ENCODE measurements around the gene PGAP3.
"Not testable (repeated sequence)": the region's sequence is repeated elsewhere in the genome, so short reads cannot be mapped to it uniquely, and the experiment has no call there.

PGAP3 gene

DNA sequence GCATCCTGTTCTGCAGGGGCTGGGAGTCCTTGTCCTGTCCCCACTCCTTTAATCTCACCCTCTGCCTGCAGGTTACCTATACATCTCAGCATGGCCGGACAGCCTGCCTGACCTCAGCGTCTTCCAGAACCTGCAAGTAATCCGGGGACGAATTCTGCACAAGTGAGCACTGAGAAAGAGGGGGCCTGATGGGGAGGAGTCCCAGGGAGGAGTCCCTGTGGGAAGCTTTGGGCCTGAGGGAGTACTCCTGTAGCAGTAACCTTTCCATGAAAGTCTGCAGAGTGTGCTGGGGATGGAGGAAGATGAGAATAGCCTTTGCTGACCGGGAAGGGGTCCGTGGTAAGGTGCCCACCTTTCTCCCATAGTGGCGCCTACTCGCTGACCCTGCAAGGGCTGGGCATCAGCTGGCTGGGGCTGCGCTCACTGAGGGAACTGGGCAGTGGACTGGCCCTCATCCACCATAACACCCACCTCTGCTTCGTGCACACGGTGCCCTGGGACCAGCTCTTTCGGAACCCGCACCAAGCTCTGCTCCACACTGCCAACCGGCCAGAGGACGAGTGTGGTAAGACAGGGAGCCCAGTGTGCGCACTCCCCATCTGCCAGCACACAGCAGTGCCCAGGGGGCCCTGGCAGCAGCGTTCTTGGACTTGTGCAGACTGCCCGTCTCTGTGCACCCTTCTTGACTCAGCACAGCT is 27.7 kb upstream of the PGAP3 start:
- no peak for DNase-seq

DNA sequence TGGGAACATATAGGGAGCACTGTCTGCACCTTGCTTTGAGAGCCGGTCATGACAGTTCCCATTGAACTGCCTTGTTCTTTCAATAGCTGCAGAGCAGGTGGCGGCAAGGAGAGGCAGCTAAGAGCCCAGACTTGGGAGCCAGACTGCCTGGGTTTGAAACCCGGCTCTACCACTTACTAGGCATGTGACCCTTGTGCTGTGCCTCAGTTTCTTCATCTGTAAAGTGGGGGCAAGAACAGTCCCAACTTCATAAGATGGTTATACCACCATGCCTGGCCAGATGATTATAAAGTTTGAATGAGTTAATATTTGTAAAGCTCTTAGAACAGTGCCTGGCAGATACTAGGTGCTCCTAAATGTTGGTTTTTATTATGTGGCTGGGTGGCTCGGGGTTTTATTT is 26.4 kb upstream of the PGAP3 start:
- DNase-seq: no peak

DNA sequence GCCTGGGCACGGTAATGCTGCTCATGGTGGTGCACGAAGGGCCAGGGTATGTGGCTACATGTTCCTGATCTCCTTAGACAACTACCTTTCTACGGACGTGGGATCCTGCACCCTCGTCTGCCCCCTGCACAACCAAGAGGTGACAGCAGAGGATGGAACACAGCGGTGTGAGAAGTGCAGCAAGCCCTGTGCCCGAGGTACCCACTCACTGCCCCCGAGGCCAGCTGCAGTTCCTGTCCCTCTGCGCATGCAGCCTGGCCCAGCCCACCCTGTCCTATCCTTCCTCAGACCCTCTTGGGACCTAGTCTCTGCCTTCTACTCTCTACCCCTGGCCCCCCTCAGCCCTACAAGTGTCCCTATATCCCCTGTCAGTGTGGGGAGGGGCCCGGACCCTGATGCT is 24.0 kb upstream of the PGAP3 start:
- no peak for DNase-seq

- not testable (repeated sequence) for DNase-seq
Observed at GRCh38 chr17:39711071-39711470, 23.2 kb upstream of the PGAP3 start.

DNA sequence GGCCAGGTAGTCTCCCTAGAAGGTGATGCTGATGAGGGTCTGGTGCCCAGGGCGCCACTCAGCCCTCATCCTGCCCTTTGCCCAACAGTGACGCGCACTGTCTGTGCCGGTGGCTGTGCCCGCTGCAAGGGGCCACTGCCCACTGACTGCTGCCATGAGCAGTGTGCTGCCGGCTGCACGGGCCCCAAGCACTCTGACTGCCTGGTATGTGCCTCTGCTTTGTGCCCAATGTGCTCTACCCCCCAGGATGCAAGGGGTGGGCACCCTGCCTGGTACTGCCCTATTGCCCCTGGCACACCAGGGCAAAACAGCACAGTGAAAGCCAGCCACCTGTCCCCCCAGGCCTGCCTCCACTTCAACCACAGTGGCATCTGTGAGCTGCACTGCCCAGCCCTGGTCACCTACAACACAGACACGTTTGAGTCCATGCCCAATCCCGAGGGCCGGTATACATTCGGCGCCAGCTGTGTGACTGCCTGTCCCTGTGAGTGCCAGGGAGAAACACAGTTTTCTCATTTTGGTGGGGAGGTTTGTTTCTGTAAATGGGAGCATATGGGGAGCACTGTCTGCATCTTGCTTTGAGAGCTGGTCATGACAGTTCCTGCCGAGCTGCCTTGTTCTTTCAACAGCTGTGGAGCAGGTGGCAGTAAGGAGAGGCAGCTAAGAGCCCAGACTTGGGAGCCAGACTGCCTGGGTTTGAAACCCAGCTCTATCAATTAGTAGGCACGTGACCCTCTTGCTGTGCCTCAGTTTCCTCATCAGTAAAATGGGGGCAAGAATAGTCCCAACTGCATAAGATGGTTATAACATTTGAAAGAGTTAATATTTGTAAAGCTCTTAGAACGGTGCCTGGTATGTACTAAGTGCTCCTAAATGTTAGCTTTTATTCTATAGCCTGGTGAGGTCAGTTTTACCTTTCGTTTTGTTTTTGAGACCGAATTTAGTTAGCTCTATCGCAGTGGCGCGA is 22.4 kb upstream of the PGAP3 start:
- no peak for DNase-seq

DNA sequence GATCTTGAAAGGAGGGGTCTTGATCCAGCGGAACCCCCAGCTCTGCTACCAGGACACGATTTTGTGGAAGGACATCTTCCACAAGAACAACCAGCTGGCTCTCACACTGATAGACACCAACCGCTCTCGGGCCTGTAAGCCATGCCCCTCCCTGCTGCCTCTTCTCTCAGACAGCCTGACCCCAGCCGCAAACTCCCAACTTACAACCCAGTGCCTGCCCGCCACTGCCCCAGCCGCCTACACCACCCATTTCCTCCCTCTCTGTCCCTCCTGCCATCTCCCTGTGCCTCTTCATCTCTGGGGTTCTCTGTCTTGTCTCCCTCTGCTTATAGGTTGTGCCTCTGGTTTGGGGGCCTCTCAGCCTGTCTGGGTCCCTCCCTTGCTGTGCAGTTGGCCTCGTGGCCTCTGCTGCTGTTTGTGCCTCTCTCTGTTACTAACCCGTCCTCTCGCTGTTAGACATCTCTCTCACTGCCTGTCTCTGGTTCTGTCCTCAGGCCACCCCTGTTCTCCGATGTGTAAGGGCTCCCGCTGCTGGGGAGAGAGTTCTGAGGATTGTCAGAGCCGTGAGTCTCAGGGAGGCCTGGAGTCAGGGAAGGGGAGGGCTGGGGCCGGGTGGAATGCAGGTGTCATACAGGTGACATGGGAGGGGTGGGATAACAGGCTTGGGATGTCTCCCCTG is 21.6 kb upstream of the PGAP3 start:
- no peak for DNase-seq

GRCh38 chr17:39706921-39707337 is 19.1 kb upstream of the PGAP3 start:
- DNase-seq: no peak

- DNase-seq: no peak
Observed at GRCh38 chr17:39706383-39706782, 18.5 kb upstream of the PGAP3 start.

GRCh38 chr17:39705786-39706348 is 18.0 kb upstream of the PGAP3 start:
- DNase-seq: no peak

DNA sequence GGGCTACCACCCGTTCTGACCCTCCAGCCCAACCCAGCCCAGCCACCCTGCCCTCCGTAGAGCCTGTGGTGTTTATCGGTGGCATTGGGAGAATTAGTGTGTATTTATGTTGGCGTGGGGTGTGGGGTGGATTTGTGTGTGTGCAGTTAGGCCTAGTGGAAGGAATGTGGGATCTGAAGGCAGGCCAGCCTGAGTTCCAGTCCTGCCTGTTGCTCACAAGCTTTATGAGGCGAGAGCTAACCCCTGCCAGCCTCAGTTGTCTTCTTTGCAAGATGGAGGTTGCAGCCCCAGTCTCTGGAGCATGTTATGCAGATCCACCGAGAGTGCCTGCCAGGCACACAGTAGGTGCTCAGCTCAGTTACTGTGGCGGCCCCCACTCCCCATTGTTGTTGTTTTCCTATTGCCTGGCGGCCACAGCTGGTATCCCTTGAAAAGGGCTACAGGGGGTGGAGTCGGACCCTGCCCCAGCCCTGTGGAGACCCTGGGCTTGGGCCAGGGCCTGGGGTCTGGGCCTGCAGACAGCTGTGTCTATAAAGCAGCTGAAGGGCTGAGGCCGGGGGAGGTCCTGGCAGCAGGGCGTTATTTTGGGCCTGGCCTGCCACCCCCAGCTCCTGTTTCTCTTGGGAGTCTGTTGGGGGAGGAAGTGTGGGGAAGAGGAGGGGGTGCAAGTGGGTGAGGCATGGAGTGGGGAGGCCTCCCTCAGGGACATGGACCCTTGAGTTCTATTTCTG is 17.1 kb upstream of the PGAP3 start:
- DNase-seq: no peak

DNA sequence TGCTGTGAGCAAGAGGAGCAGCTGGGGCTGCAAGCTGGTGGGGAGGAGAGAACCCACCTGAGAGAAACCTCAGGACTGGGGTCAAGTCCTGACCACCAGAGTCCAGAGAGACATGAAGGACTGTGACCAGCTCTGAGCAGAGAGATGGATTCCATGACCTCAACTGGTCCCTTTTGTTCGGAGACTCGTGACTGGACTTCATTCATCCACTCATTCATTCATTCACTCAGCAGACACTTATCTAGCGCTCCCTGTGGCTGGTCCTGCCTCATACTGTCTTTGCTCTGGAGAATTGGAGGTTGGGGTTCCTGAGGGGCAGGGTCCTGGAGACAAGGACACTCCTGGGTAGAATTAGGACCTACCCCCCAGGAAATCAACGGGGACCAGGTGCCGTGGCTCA is 16.1 kb upstream of the PGAP3 start:
- no peak for DNase-seq

DNA sequence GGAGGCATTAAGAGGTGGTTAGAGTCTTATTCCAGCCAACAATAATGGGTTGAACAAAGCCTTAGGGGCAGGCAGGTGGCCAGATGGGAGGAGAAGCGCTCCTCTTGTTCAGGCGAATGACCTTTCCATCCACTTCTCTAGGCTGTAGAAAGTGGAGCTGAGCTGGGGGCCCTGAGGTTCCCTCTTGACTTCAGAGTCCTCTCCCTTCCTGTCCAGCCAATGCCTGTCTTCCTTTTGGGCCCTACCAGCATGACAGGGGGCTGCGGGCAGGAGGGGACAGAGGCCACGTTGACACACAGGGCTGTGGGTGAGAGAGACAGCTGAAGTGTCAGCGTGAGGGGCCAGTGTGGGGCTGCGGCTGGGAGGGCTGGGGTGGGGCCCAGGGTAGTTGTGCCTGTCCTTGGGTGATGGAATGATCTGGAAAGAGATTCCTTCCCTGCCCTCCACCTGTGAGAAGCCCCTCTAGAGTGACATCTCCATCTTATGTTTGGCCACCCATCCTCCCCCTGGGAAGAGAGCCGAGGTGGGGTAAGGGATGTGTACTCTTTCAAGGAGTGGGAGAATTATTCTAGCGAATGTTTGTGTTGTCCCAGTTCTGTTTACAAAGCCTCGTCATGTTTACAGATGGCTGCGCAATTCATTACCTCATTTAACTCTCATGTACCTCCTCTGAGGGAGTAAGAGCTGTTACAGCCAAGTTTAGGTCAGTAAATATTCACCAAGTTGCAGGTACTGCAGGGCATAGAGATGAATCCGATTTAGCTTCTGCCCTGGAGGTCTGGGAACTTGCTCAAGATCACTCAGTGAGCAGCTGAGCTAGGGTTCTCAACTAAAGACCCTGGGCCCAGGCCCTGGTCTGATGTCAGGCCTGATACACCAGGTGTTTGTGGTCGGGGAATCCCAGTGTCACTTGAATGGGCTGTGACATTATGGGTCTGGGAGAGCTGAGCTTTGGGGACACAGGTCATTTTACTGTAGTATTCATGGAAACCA is 15.3 kb upstream of the PGAP3 start:
- DNase-seq: no peak

- DNase-seq: no peak
Observed at GRCh38 chr17:39701784-39702422, 14.0 kb upstream of the PGAP3 start.

DNA sequence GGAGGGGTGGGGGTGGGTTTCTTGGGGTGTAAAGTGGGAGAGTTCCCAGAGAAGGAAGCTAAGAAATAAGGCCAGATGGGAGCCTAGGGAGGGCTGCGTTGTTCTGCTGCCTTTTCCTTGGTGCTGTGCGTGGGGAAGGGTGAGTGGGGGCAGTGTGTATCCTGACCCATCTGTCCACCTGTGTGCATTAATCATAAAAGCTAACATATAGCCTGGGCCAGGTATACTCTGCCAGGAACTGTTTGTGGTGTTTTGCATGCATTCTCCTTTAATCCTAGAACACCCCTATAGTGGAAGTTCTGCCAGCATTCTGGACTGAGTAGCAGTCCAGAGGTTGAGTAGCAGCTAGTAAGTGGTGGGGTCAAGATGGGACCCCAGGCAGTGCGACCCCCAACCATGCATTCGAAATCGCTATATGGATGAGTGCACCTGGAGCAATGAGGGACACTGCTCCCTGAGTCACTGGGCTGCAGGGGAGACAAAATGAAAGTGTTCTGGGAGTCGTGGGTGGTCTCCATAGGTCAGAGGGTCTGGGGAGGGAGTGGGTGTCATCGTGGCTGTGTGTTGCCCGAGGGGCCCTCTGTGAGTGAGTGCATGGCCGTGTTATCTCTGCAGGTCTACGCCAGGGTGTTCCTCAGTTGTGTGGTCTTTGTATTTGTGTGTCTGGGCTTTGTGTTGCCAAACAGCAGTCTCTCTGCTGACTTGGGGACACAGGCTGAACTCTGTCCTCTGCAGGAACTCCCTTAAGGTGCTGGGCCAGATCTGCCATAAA is 13.3 kb upstream of the PGAP3 start:
- DNase-seq: no peak

GRCh38 chr17:39700148-39700987 is 12.5 kb upstream of the PGAP3 start:
- DNase-seq: no peak

DNA sequence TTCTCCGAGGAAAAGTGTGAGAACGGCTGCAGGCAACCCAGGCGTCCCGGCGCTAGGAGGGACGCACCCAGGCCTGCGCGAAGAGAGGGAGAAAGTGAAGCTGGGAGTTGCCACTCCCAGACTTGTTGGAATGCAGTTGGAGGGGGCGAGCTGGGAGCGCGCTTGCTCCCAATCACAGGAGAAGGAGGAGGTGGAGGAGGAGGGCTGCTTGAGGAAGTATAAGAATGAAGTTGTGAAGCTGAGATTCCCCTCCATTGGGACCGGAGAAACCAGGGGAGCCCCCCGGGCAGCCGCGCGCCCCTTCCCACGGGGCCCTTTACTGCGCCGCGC is 11.9 kb upstream of the PGAP3 start, which contains the start of gene ERBB2:
Gene ERBB2 (plus strand): TSS at position 247 of the 330 bp plus-strand sequence. CDS start 175 bp downstream, outside the sequence.
- no peak for DNase-seq

DNA sequence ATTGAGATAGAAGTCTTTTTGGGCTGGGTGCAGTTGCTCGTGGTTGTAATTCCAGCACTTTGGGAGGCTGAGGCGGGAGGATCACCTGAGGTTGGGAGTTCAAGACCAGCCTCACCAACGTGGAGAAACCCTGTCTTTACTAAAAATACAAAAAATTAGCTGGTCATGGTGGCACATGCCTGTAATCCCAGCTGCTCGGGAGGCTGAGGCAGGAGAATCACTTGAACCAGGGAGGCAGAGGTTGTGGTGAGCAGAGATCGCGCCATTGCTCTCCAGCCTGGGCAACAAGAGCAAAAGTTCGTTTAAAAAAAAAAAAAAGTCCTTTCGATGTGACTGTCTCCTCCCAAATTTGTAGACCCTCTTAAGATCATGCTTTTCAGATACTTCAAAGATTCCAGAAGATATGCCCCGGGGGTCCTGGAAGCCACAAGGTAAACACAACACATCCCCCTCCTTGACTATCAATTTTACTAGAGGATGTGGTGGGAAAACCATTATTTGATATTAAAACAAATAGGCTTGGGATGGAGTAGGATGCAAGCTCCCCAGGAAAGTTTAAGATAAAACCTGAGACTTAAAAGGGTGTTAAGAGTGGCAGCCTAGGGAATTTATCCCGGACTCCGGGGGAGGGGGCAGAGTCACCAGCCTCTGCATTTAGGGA is 11.4 kb upstream of the PGAP3 start:
- DNase-seq: not testable (repeated sequence)

- peak; percentile 14 for DNase-seq
Observed at GRCh38 chr17:39697961-39698360, 10.1 kb upstream of the PGAP3 start.

Data from hematopoietic multipotent progenitor cell treated with erythropoietin and hydrocortisone succinate and interleukin-3 and kit ligand, for 6 days (in vitro differentiated cells).